Loucy (cell line): ENCODE data around the gene BANK1.

Experiments used
- H2AFZ ChIP-seq: fragments of 200-600 bp; sonication (generic); 2 replicates; pipeline ENCODE4 v1.6.0; 2016; ENCODE audit warnings: antibody characterized with exemption, mild to moderate bottlenecking, low read length, moderate library complexity
- H3F3A ChIP-seq: fragments of 200-600 bp; 2 replicates; pipeline ENCODE4 v1.6.0; 2016; ENCODE audit warnings: antibody characterized with exemption, low read depth, mild to moderate bottlenecking
- H3K27me3 ChIP-seq: fragments of 200-600 bp; sonication (generic); 2 replicates; pipeline ENCODE4 v1.6.1; 2014; ENCODE audit warnings: low read length, mild to moderate bottlenecking; ENCODE audit not compliant: insufficient read depth, poor library complexity, severe bottlenecking
- H3K36me3 ChIP-seq: fragments of 200-600 bp; sonication (generic); 2 replicates; pipeline ENCODE4 v1.6.1; 2016; ENCODE audit warnings: low read length; ENCODE audit not compliant: insufficient read depth
- H3K4me1 ChIP-seq: fragments of 200-600 bp; sonication (generic); 2 replicates; pipeline ENCODE4 v1.5.1; 2014; ENCODE audit warnings: low read length, mild to moderate bottlenecking; ENCODE audit not compliant: insufficient read depth, poor library complexity, severe bottlenecking
- H3K4me2 ChIP-seq: fragments of 200-600 bp; sonication (generic); 2 replicates; pipeline ENCODE4 v1.6.0; 2014; ENCODE audit warnings: antibody characterized with exemption, low read length, low read depth, mild to moderate bottlenecking; ENCODE audit not compliant: poor library complexity, severe bottlenecking
- H3K4me3 ChIP-seq: fragments of 200-600 bp; sonication (generic); 2 replicates; pipeline ENCODE4 v1.5.1; 2014; ENCODE audit warnings: low read length, mild to moderate bottlenecking, mixed read lengths; ENCODE audit not compliant: poor library complexity, severe bottlenecking
- H3K79me2 ChIP-seq: fragments of 200-600 bp; sonication (generic); 2 replicates; pipeline ENCODE4 v1.6.1; 2014; ENCODE audit warnings: low read length; ENCODE audit not compliant: insufficient read depth
- H3K9ac ChIP-seq: fragments of 200-600 bp; sonication (generic); 2 replicates; pipeline ENCODE4 v1.6.0; 2014; ENCODE audit warnings: mild to moderate bottlenecking, low read depth, low read length, moderate library complexity; ENCODE audit not compliant: poor library complexity, severe bottlenecking
- H3K9me2 ChIP-seq: fragments of 200-600 bp; sonication (generic); replicated peaks from 2 replicates; pipeline ENCODE4 v1.6.1; 2016; ENCODE audit warnings: low read depth, low read length, mixed read lengths
- H3K9me3 ChIP-seq: fragments of 200-600 bp; sonication (generic); 2 replicates; pipeline ENCODE4 v1.6.1; 2014; ENCODE audit warnings: mild to moderate bottlenecking, antibody characterized with exemption, low read length, low read depth; ENCODE audit not compliant: insufficient read depth
- H4K20me1 ChIP-seq: fragments of 200-600 bp; sonication (generic); 2 replicates; pipeline ENCODE4 v1.6.0; 2014; ENCODE audit warnings: antibody characterized with exemption, low read length, mild to moderate bottlenecking; ENCODE audit not compliant: insufficient read depth, poor library complexity, severe bottlenecking
- CTCF ChIP-seq: fragments of 200-600 bp; sonication (generic); conservative IDR thresholded peaks from 2 replicates; pipeline ENCODE4 v1.5.1; 2014; ENCODE audit warnings: mild to moderate bottlenecking, antibody characterized with exemption, low read length
- EZH2phosphoT487 ChIP-seq: fragments of 200-600 bp; IDR thresholded peaks from 2 replicates; pipeline ENCODE4 v1.6.1; 2018; ENCODE audit warnings: antibody characterized with exemption, mild to moderate bottlenecking, moderate library complexity, borderline replicate concordance

BANK1 gene

GRCh38 chr4:101956068-101956825, 165.7 kb downstream of the BANK1 start:
- TF ChIP-seq CTCF, result no peak
- no peak for TF ChIP-seq EZH2phosphoT487
- H2AFZ ChIP-seq, result no peak overlapping the region
- no peaks in the 10 kb centered on the region for H3F3A ChIP-seq
- no peak overlapping the region for H3K9ac ChIP-seq
- H3K9me2 ChIP-seq, result no peaks in the 10 kb centered on the region
- peaks cover 9% of the 10 kb centered on the region for H3K4me1 ChIP-seq
- H3K4me3 ChIP-seq, result no peak overlapping the region
- H4K20me1 ChIP-seq, result no peaks in the 10 kb centered on the region
- H3K27me3 ChIP-seq, result no peaks in the 10 kb centered on the region
- no peaks in the 10 kb centered on the region for H3K9me3 ChIP-seq
- H3K4me2 ChIP-seq, result no peak overlapping the region
- no peaks in the 10 kb centered on the region for H3K36me3 ChIP-seq
- H3K79me2 ChIP-seq, result no peaks in the 10 kb centered on the region

- no peaks in the 10 kb centered on the region for H3K79me2 ChIP-seq
- H3K4me2 ChIP-seq, result no peak overlapping the region
- H3K36me3 ChIP-seq, result no peaks in the 10 kb centered on the region
- H3K4me3 ChIP-seq, result no peak overlapping the region
- no peaks in the 10 kb centered on the region for H3K9me2 ChIP-seq
- H3F3A ChIP-seq, result no peaks in the 10 kb centered on the region
- TF ChIP-seq CTCF (no peak), EZH2phosphoT487 (no peak)
- H3K9ac ChIP-seq, result no peak overlapping the region
- no peaks in the 10 kb centered on the region for H3K9me3 ChIP-seq
- no peaks in the 10 kb centered on the region for H3K27me3 ChIP-seq
- peaks cover 9% of the 10 kb centered on the region for H3K4me1 ChIP-seq
- no peaks in the 10 kb centered on the region for H4K20me1 ChIP-seq
- H2AFZ ChIP-seq, result no peak overlapping the region
Measured at GRCh38 chr4:101958547-101958946, 168.0 kb downstream of the BANK1 start.

- Histone ChIP-seq H3K9me2 (no peaks in the 10 kb centered on the region), H4K20me1 (no peaks in the 10 kb centered on the region), H3F3A (no peaks in the 10 kb centered on the region), H2AFZ (no peak overlapping the region), H3K9ac (no peak overlapping the region), H3K27me3 (no peaks in the 10 kb centered on the region), H3K4me1 (peaks cover under 1% of the 10 kb centered on the region), H3K4me2 (no peak overlapping the region), H3K79me2 (no peaks in the 10 kb centered on the region), H3K36me3 (no peaks in the 10 kb centered on the region), H3K9me3 (no peaks in the 10 kb centered on the region), H3K4me3 (no peak overlapping the region)
- no peak for TF ChIP-seq EZH2phosphoT487
- no peak for TF ChIP-seq CTCF
Measured at GRCh38 chr4:101960431-101960830, 169.9 kb downstream of the BANK1 start.
